Testis (tissue), 3 donors: ENCODE measurements around the gene BICD1. TPM values are rescaled to one million over a fixed set of nuclear protein-coding genes. Genes with fewer than 3 reads are reported as not detected.

Experiments used
- DNase-seq: peaks from one replicate; pipeline ENCODE4 v3.0.0-alpha.2; 2019
- H3K27ac ChIP-seq, 2 donors: fragments of 200-600 bp; sonication (generic); one replicate each; pipeline ENCODE4 v1.5.1; 2019
- H3K27me3 ChIP-seq: fragments of 200-600 bp; sonication (generic); one replicate; pipeline ENCODE4 v1.5.1; 2019
- H3K36me3 ChIP-seq: fragments of 200-600 bp; sonication (generic); one replicate; pipeline ENCODE4 v1.5.1; 2017; ENCODE audit warnings: low read depth; ENCODE audit errors: missing control alignments
- H3K4me1 ChIP-seq: fragments of 200-600 bp; sonication (generic); one replicate; pipeline ENCODE4 v1.5.1; 2019
- H3K4me3 ChIP-seq, 2 donors: fragments of 200-600 bp; sonication (generic); one replicate each; pipeline ENCODE4 v1.5.1; 2017 to 2019
- H3K9me3 ChIP-seq: fragments of 200-600 bp; sonication (generic); one replicate; pipeline ENCODE4 v1.5.1; 2017
- CTCF ChIP-seq, 3 experiments: fragments of 450-650 bp in 2 of 3; fragments of 200-600 bp in 1 of 3; sonication (generic) in 1 of 3; IDR thresholded peaks; one replicate each; pipeline ENCODE4 v1.5.1; 2016 to 2019; ENCODE audit warnings: antibody characterized with exemption in 3 of 3, mild to moderate bottlenecking in 2 of 3, moderate library complexity in 1 of 3
- POLR2A ChIP-seq: fragments of 450-650 bp; IDR thresholded peaks from one replicate; pipeline ENCODE4 v1.6.1; 2017; ENCODE audit warnings: antibody characterized with exemption, mild to moderate bottlenecking, moderate library complexity
- WGBS, 2 donors: methylation state at CpG; one replicate each; pipeline ENCODE4 v1.1.5; 2018; 5-methylcytosine and 5-hydroxymethylcytosine counted together
- intact Hi-C: fragments of 100-400 bp; cut with DNase I; formaldehyde crosslinking; loops from one replicate; pipeline ENCODE4 v1.15.1; 2023; ENCODE audit warnings: low total_unique reads
- polyA plus RNA-seq: library from polyadenylated mRNA; stranded (reverse); fragments of 350-450 nt; fragmentation: Illumina TruSeq; extraction: RNeasy Lipid Tissue Mini Kit (QIAGEN cat#74804); gene quantifications from one replicate; pipeline ENCODE4 v1.2.3, GENCODE V29; 2014; ENCODE audit warnings: low read depth, low replicate concordance; ENCODE audit not compliant: insufficient read depth
- total RNA-seq, 2 donors: library from RNA; depleted of rRNA; stranded (reverse); fragments of >200 nt; gene quantifications; one replicate each; pipeline ENCODE4 v1.2.3, GENCODE V29; 2016

BICD1 gene
- total and polyA plus RNA-seq, 3 donors from 2014 or later: 8.4 to 28.7 (median 26.0) TPM

GRCh38 chr12:32292151-32292550, 185.5 kb downstream of the BICD1 start:
- no peak for DNase-seq
- TF ChIP-seq POLR2A (no peak), CTCF (IDR thresholded peaks at IDR 0.05) (no peak)
- no peak overlapping the region for H3K27ac ChIP-seq
- H3K36me3 ChIP-seq: no peaks in the 10 kb centered on the region
- 89 to 97% methylated on average over 2 to 4 of the region's 4 CpGs for WGBS, 2 donors
- no peak overlapping the region for H3K4me3 ChIP-seq
- intact Hi-C loops: no loop called here
- no peaks in the 10 kb centered on the region for H3K9me3 ChIP-seq
- H3K4me1 ChIP-seq: no peaks in the 10 kb centered on the region
- H3K27me3 ChIP-seq: no peaks in the 10 kb centered on the region

DNA sequence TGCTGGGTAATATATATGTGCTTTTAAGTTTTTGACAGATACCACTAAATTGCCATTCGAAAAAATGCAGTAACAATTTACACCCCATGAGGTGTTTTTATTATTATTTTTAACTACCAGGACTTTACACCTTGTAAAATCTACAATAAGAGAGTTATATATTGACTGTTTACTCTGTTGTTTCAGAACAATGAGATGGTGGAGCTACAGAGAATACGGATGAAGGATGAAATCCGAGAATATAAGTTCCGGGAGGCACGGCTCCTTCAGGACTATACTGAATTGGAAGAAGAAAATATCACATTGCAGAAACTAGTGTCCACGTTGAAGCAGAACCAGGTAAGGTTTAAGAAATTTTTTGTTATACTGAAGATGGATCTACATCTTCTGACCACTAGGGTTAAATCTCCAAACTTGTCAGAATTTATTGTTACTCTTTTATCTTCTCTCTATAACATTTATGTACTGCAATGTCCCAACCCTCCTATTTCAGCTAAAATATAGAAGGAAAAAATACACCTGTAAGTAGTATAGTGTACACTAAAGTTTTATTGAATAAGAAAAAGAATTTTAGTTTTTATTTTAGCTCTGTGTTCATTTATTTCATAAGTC, 187.3 kb downstream of the BICD1 start:
- peak in 1 of 3 experiments; percentile 32 for TF ChIP-seq CTCF (IDR thresholded peaks at IDR 0.05)
- no peak for TF ChIP-seq POLR2A
- WGBS, 2 donors: 91 to 96% methylated on average over 6 of the region's 6 CpGs

GRCh38 chr12:32296567-32296966, 189.9 kb downstream of the BICD1 start:
- Histone ChIP-seq H3K4me3 (no peak overlapping the region), H3K27ac (no peak overlapping the region), H3K4me1 (no peaks in the 10 kb centered on the region), H3K9me3 (no peaks in the 10 kb centered on the region), H3K36me3 (no peaks in the 10 kb centered on the region), H3K27me3 (no peaks in the 10 kb centered on the region)
- intact Hi-C loops: no loop called here
- no peak for TF ChIP-seq POLR2A
- no peak for TF ChIP-seq CTCF (IDR thresholded peaks at IDR 0.05)
- no peak for DNase-seq
- WGBS, 2 donors: 36% methylated on average over 4 of the region's 4 CpGs

More for the DNA sequence above, 187.3 kb downstream of the BICD1 start:
- no peaks in the 10 kb centered on the region for H3K36me3 ChIP-seq
- no peaks in the 10 kb centered on the region for H3K4me1 ChIP-seq
- no peaks in the 10 kb centered on the region for H3K27me3 ChIP-seq
- DNase-seq: no peak
- no peak overlapping the region for H3K27ac ChIP-seq
- no peak overlapping the region for H3K4me3 ChIP-seq
- H3K9me3 ChIP-seq: no peaks in the 10 kb centered on the region
- intact Hi-C loops: no loop called here

DNA sequence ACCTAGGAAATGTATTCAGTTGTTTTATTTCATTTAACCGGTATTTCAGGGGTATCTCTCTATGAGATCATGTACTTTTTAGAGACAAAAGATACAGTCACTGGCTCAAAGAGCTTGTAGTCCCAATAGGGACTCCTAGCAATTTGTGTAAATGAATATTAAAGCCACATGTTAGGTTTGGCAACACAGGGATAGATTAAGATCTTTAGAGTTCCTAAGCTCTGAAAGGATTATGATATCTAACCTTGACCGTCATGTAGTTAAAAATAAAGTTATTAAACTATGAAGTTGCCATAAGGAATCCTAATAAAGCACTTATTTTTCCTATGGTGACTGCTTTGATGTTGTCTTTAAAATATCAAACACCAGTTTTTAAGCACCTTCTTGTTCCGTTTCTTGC, 192.3 kb downstream of the BICD1 start:
- WGBS, 2 donors: 76 to 85% methylated on average over 3 of the region's 3 CpGs
- Histone ChIP-seq H3K9me3 (no peaks in the 10 kb centered on the region), H3K4me3 (no peak overlapping the region), H3K27ac (no peak overlapping the region), H3K4me1 (no peaks in the 10 kb centered on the region), H3K36me3 (no peaks in the 10 kb centered on the region), H3K27me3 (no peaks in the 10 kb centered on the region)
- no peak for DNase-seq
- no peak for TF ChIP-seq CTCF (IDR thresholded peaks at IDR 0.05)
- no peak for TF ChIP-seq POLR2A
- intact Hi-C loops: no loop called here

- no peaks in the 10 kb centered on the region for H3K9me3 ChIP-seq
- TF ChIP-seq POLR2A: no peak
- no peak for TF ChIP-seq CTCF (IDR thresholded peaks at IDR 0.05)
- H3K27ac ChIP-seq: no peak overlapping the region
- H3K4me3 ChIP-seq: no peak overlapping the region
- intact Hi-C loops: no loop called here
- no peaks in the 10 kb centered on the region for H3K27me3 ChIP-seq
- WGBS, 2 donors: 91 to 97% methylated on average over 5 of the region's 5 CpGs
- DNase-seq: no peak
- H3K36me3 ChIP-seq: no peaks in the 10 kb centered on the region
- no peaks in the 10 kb centered on the region for H3K4me1 ChIP-seq
Observed at GRCh38 chr12:32301216-32301615, 194.6 kb downstream of the BICD1 start.
